Endodermal cell (in vitro differentiated cells): ENCODE data around the gene PNPO. TPM values are rescaled to one million over a fixed set of nuclear protein-coding genes. Genes with fewer than 3 reads are reported as not detected.

Source experiments
- DNase-seq: peaks from one replicate; pipeline ENCODE4 v3.0.0-alpha.2; 2017
- H3K27ac ChIP-seq: 2 replicates; pipeline ENCODE4 v1.5.1; 2013; ENCODE audit warnings: mild to moderate bottlenecking, low read depth, low read length, moderate library complexity
- H3K27me3 ChIP-seq: 2 replicates; pipeline ENCODE4 v1.6.1; 2013; ENCODE audit warnings: mild to moderate bottlenecking, low read length, moderate library complexity; ENCODE audit not compliant: insufficient read depth, control insufficient read depth, poor library complexity, severe bottlenecking
- H3K36me3 ChIP-seq: 2 replicates; pipeline ENCODE4 v1.7.0; 2013; ENCODE audit warnings: mild to moderate bottlenecking, low read length, moderate library complexity; ENCODE audit not compliant: control insufficient read depth, insufficient read depth
- H3K4me1 ChIP-seq: one replicate; pipeline ENCODE4 v1.7.0; 2013; ENCODE audit warnings: low read length; ENCODE audit not compliant: control insufficient read depth, insufficient read depth
- H3K4me3 ChIP-seq: 2 replicates; pipeline ENCODE4 v1.5.1; 2013; ENCODE audit warnings: mild to moderate bottlenecking, low read length, moderate library complexity
- H3K9ac ChIP-seq: 2 replicates; pipeline ENCODE4 v1.6.1; 2013; ENCODE audit warnings: mild to moderate bottlenecking, low read length, moderate library complexity; ENCODE audit not compliant: poor library complexity, severe bottlenecking; ENCODE audit errors: extremely low read depth
- H3K9me3 ChIP-seq: 2 replicates; pipeline ENCODE4 v1.6.1; 2013; ENCODE audit warnings: mild to moderate bottlenecking, low read length, moderate library complexity; ENCODE audit not compliant: control insufficient read depth
- H3K27ac Mint-ChIP-seq: 2 replicates; pipeline ENCODE4 v1.8.0; 2020; ENCODE audit warnings: mixed read lengths
- H3K27me3 Mint-ChIP-seq: 2 replicates; pipeline ENCODE4 v1.8.0; 2021; ENCODE audit warnings: mild to moderate bottlenecking, mixed read lengths; ENCODE audit not compliant: insufficient read depth
- H3K36me3 Mint-ChIP-seq: 2 replicates; pipeline ENCODE4 v1.8.0; 2020; ENCODE audit warnings: low read depth, mixed read lengths
- H3K4me1 Mint-ChIP-seq: 2 replicates; pipeline ENCODE4 v1.8.0; 2020; ENCODE audit warnings: mixed read lengths
- H3K4me3 Mint-ChIP-seq: 2 replicates; pipeline ENCODE4 v1.8.0; 2020; ENCODE audit warnings: mild to moderate bottlenecking, moderate library complexity, mixed read lengths
- H3K9me3 Mint-ChIP-seq: 2 replicates; pipeline ENCODE4 v1.8.0; 2020; ENCODE audit warnings: mild to moderate bottlenecking, mixed read lengths
- WGBS, 2 experiments: methylation state at CpG; one replicate each; pipeline versions ENCODE4 v1.1.5 to v1.1.7; 2013; ENCODE audit warnings: missing lambda C conversion rate in 2 of 2, mixed read lengths in 1 of 2; ENCODE audit not compliant: insufficient coverage in 1 of 2, insufficient read length in 1 of 2; 5-methylcytosine and 5-hydroxymethylcytosine counted together
- total RNA-seq, 2 donors: library from RNA; stranded (reverse); fragmentation: NEBNext Ultra II Directional in 1 of 2; extraction: Animal tissue kit (Norgen Biotek cat#: 25700) in 1 of 2; gene quantifications; 2 replicates in 1 of 2; 3 replicates in 1 of 2; pipeline ENCODE4 v1.2.1, GENCODE V29; 2021
- TF ChIP-seq, protein P1 (sequence below): fragments of 200-600 bp; sonication (generic); conservative IDR thresholded peaks from 2 replicates; pipeline ENCODE4 v1.5.0; 2021; ENCODE audit warnings: antibody characterized with exemption, mild to moderate bottlenecking

Gene PNPO
- total RNA-seq, 2 donors from 2014 or later = 8.5 to 10.4 TPM

DNA sequence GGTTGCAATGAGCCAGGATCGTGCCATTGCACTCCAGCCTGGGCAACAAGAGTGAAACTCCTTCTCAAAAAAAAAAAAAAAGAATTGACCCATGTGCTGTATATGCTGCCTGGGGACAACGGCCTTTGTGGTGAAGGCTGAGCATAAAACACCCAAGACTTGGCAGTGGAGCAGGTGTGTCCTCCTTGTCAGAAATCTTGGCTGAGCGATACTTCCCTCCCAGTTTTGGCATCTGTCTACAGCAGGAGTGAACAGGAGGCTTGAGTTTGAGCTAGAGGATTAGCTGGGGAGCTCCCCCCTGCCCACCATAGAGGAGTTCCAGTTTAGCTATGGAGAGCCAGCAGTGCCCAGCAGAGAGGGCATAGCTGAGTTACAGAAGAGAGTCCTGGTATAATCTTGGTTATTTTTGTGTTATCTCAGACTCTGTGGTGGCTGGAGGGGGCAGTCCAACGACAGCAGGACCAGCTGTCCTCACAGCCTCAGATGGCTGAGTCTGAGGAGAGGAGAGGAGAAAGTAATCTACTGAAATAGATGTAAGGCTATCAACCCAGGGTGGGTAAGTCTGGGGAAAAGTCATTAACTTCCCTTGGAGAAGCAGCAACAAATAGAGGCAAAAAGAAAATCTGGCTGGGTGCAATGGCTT, 26.9 kb upstream of the PNPO start:
- Mint-ChIP-seq H3K27me3 (no peaks in the 10 kb centered on the region), H3K4me1 (no peaks in the 10 kb centered on the region), H3K27ac (peak overlapping the region; percentile 8), H3K9me3 (no peaks in the 10 kb centered on the region), H3K4me3 (no peak overlapping the region), H3K36me3 (peaks cover 23% of the 10 kb centered on the region)
- 93 to 100% methylated on average over 1 to 4 of the region's 4 CpGs for WGBS, 2 experiments
- H3K9ac ChIP-seq = no peak overlapping the region
- no peaks in the 10 kb centered on the region for H3K4me1 ChIP-seq
- no peak overlapping the region for H3K4me3 ChIP-seq
- TF ChIP-seq, protein P1, sequence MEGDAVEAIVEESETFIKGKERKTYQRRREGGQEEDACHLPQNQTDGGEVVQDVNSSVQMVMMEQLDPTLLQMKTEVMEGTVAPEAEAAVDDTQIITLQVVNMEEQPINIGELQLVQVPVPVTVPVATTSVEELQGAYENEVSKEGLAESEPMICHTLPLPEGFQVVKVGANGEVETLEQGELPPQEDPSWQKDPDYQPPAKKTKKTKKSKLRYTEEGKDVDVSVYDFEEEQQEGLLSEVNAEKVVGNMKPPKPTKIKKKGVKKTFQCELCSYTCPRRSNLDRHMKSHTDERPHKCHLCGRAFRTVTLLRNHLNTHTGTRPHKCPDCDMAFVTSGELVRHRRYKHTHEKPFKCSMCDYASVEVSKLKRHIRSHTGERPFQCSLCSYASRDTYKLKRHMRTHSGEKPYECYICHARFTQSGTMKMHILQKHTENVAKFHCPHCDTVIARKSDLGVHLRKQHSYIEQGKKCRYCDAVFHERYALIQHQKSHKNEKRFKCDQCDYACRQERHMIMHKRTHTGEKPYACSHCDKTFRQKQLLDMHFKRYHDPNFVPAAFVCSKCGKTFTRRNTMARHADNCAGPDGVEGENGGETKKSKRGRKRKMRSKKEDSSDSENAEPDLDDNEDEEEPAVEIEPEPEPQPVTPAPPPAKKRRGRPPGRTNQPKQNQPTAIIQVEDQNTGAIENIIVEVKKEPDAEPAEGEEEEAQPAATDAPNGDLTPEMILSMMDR = no peak
- peaks cover 3% of the 10 kb centered on the region for H3K36me3 ChIP-seq
- no peaks in the 10 kb centered on the region for H3K9me3 ChIP-seq
- DNase-seq = no peak
- no peaks in the 10 kb centered on the region for H3K27me3 ChIP-seq
- H3K27ac ChIP-seq = no peak overlapping the region

DNA sequence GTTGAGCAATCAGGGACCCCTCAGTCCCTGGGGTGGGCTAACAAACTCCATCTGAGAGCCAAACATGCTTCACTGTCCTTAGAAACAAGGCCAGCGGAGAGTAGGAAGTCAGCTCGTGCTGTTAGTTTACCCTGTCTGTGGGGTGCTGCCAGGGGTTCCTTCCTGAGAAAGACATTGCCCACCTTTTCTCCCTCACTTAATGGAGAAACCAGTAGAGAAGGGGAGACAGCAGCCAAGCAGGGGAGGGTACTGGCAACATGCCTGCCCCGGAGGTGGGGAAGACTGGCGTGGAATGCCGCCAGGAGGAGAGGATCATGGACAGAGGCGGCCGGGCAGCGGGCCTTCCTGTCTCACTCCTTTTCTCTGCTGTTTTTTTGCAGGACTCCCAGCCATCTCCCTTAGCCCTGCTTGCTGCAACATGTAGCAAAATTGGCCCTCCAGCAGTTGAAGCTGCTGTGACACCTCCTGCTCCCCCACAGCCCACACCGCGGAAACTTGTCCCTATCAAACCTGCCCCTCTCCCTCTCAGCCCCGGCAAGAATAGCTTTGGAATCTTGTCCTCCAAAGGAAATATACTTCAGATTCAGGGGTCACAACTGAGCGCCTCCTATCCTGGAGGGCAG, 25.5 kb upstream of the PNPO start:
- no peaks in the 10 kb centered on the region for H3K27me3 Mint-ChIP-seq
- no peaks in the 10 kb centered on the region for H3K4me1 Mint-ChIP-seq
- no peaks in the 10 kb centered on the region for H3K4me1 ChIP-seq
- no peaks in the 10 kb centered on the region for H3K9me3 ChIP-seq
- H3K4me3 Mint-ChIP-seq = no peak overlapping the region
- H3K27ac Mint-ChIP-seq = no peak overlapping the region
- H3K36me3 Mint-ChIP-seq = peaks cover 20% of the 10 kb centered on the region
- H3K9me3 Mint-ChIP-seq = no peaks in the 10 kb centered on the region
- H3K36me3 ChIP-seq = no peaks in the 10 kb centered on the region
- TF ChIP-seq, protein P1 = no peak
- no peak overlapping the region for H3K27ac ChIP-seq
- DNase-seq = no peak
- no peak overlapping the region for H3K9ac ChIP-seq
- no peak overlapping the region for H3K4me3 ChIP-seq
- H3K27me3 ChIP-seq = no peaks in the 10 kb centered on the region
- 91 to 96% methylated on average over 7 to 12 of the region's 12 CpGs for WGBS, 2 experiments

DNA sequence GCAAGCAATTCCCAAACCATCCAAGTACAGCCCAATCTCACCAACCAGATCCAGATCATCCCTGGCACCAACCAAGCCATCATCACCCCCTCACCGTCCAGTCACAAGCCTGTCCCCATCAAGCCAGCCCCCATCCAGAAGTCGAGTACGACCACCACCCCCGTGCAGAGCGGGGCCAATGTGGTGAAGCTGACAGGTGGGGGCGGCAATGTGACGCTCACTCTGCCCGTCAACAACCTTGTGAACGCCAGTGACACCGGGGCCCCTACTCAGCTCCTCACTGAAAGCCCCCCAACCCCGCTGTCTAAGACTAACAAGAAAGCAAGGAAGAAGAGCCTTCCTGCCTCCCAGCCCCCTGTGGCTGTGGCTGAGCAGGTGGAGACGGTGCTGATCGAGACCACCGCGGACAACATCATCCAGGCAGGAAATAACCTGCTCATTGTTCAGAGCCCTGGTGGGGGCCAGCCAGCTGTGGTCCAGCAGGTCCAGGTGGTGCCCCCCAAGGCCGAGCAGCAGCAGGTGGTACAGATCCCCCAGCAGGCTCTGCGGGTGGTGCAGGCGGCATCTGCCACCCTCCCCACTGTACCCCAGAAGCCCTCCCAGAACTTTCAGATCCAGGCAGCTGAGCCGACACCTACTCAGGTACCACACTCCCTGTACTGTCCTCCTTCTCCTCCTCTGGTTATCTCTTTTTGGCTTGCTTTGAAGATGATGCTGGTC, 24.7 kb upstream of the PNPO start:
- no peaks in the 10 kb centered on the region for H3K9me3 ChIP-seq
- TF ChIP-seq, protein P1 = no peak
- Mint-ChIP-seq H3K4me1 (no peaks in the 10 kb centered on the region), H3K9me3 (no peaks in the 10 kb centered on the region), H3K36me3 (peaks cover 22% of the 10 kb centered on the region), H3K4me3 (no peak overlapping the region), H3K27me3 (no peaks in the 10 kb centered on the region), H3K27ac (no peak overlapping the region)
- H3K27ac ChIP-seq = no peak overlapping the region
- no peak for DNase-seq
- 77 to 90% methylated on average over 5 to 19 of the region's 19 CpGs for WGBS, 2 experiments
- no peak overlapping the region for H3K4me3 ChIP-seq
- no peak overlapping the region for H3K9ac ChIP-seq
- H3K36me3 ChIP-seq = no peaks in the 10 kb centered on the region
- no peaks in the 10 kb centered on the region for H3K27me3 ChIP-seq
- H3K4me1 ChIP-seq = no peaks in the 10 kb centered on the region
